Stomach (tissue), 4 donors: ENCODE measurements around the gene BORCS5.

Experiments
- EP300 ChIP-seq: sonication (generic); formaldehyde crosslinking; IDR thresholded peaks from one replicate; pipeline ENCODE4 v1.6.1; 2017; ENCODE audit warnings: antibody characterized with exemption
- POLR2A ChIP-seq, 4 donors: fragments of 450-650 bp; IDR thresholded peaks; one replicate each; pipeline ENCODE4 v1.6.1; 2016; ENCODE audit warnings: antibody characterized with exemption in 4 of 4, control low read depth in 2 of 4, mild to moderate bottlenecking in 1 of 4, moderate library complexity in 1 of 4
- POLR2AphosphoS5 ChIP-seq, 3 donors: sonication (generic); formaldehyde crosslinking; IDR thresholded peaks; one replicate each; pipeline ENCODE4 v1.6.1; 2016; ENCODE audit warnings: antibody characterized with exemption in 3 of 3
- TF ChIP-seq, protein P1 (sequence below), 7 experiments: fragments of 450-650 bp in 4 of 7; fragments of 200-600 bp in 3 of 7; sonication (generic) in 3 of 7; IDR thresholded peaks; one replicate each; pipeline ENCODE4 v1.5.1; 2016 to 2019; ENCODE audit warnings: antibody characterized with exemption in 7 of 7, control low read depth in 2 of 7, mild to moderate bottlenecking in 1 of 7

- TF ChIP-seq, protein P1, sequence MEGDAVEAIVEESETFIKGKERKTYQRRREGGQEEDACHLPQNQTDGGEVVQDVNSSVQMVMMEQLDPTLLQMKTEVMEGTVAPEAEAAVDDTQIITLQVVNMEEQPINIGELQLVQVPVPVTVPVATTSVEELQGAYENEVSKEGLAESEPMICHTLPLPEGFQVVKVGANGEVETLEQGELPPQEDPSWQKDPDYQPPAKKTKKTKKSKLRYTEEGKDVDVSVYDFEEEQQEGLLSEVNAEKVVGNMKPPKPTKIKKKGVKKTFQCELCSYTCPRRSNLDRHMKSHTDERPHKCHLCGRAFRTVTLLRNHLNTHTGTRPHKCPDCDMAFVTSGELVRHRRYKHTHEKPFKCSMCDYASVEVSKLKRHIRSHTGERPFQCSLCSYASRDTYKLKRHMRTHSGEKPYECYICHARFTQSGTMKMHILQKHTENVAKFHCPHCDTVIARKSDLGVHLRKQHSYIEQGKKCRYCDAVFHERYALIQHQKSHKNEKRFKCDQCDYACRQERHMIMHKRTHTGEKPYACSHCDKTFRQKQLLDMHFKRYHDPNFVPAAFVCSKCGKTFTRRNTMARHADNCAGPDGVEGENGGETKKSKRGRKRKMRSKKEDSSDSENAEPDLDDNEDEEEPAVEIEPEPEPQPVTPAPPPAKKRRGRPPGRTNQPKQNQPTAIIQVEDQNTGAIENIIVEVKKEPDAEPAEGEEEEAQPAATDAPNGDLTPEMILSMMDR (IDR thresholded peaks at IDR 0.05): no peak
- no peak for TF ChIP-seq POLR2A (IDR thresholded peaks at IDR 0.05)
- no peak for TF ChIP-seq POLR2AphosphoS5 (IDR thresholded peaks at IDR 0.05)
- TF ChIP-seq EP300: no peak
Measured at GRCh38 chr12:12456637-12457036, 99.8 kb downstream of the BORCS5 start.
